CD14-positive monocyte (primary cell): ENCODE results near the gene MTMR10. TPM values are rescaled to one million over a fixed set of nuclear protein-coding genes. Genes with fewer than 3 reads are reported as not detected.

Source experiments
- DNase-seq, 3 donors: peaks; one replicate each; pipeline ENCODE4 v3.0.0-alpha.2; 2011 to 2022
- H2AFZ ChIP-seq: 2 replicates; pipeline ENCODE4 v1.6.0; 2012; ENCODE audit warnings: mild to moderate bottlenecking, low read depth, low read length, inconsistent platforms; ENCODE audit not compliant: insufficient read depth, poor library complexity, severe bottlenecking
- H3K27ac ChIP-seq, 2 donors: 1 replicate in 1 of 2; 2 replicates in 1 of 2; pipeline ENCODE4 v1.5.1; 2012 to 2013; ENCODE audit warnings: low read length in 2 of 2, control low read depth in 1 of 2, inconsistent platforms in 1 of 2, low read depth in 1 of 2, mild to moderate bottlenecking in 1 of 2
- H3K27me3 ChIP-seq, 2 donors: one replicate each; pipeline versions ENCODE4 v1.6.0 to v1.6.1; 2011 to 2013; ENCODE audit warnings: low read length in 2 of 2; ENCODE audit not compliant: control insufficient read depth in 2 of 2, insufficient read depth in 2 of 2
- H3K36me3 ChIP-seq, 2 donors: replicated peaks in 1 of 2; 1 replicate in 1 of 2; 2 replicates in 1 of 2; pipeline versions ENCODE4 v1.5.1 to v1.6.1; 2012 to 2013; ENCODE audit warnings: low read length in 2 of 2, control low read depth in 1 of 2, inconsistent platforms in 1 of 2, mild to moderate bottlenecking in 1 of 2; ENCODE audit not compliant: insufficient read depth in 2 of 2, control insufficient read depth in 1 of 2
- H3K4me1 ChIP-seq, 2 donors: 1 replicate in 1 of 2; 2 replicates in 1 of 2; pipeline versions ENCODE4 v1.5.1 to v1.6.1; 2012 to 2013; ENCODE audit warnings: low read length in 2 of 2, control low read depth in 1 of 2, inconsistent platforms in 1 of 2, mild to moderate bottlenecking in 1 of 2, moderate library complexity in 1 of 2; ENCODE audit not compliant: insufficient read depth in 2 of 2, control insufficient read depth in 1 of 2
- H3K4me2 ChIP-seq: replicated peaks from 2 replicates; pipeline ENCODE3; 2012; ENCODE audit warnings: low read length, moderate library complexity, mild to moderate bottlenecking; ENCODE audit not compliant: poor library complexity, severe bottlenecking; ENCODE audit errors: extremely low read depth
- H3K4me3 ChIP-seq, 3 experiments: fragments of 200-600 bp in 1 of 3; sonication (generic) in 1 of 3; replicated peaks in 1 of 3; 1 replicate in 2 of 3; 2 replicates in 1 of 3; pipeline ENCODE4 v1.5.1; 2011 to 2013; ENCODE audit warnings: low read length in 3 of 3, mild to moderate bottlenecking in 3 of 3, control low read depth in 2 of 3, low read depth in 2 of 3, inconsistent platforms in 1 of 3, moderate library complexity in 1 of 3
- H3K79me2 ChIP-seq: 2 replicates; pipeline ENCODE4 v1.6.0; 2012; ENCODE audit warnings: mild to moderate bottlenecking, control low read depth, inconsistent platforms, low read length, moderate library complexity; ENCODE audit not compliant: insufficient read depth
- H3K9ac ChIP-seq: 2 replicates; pipeline ENCODE4 v1.6.0; 2017; ENCODE audit warnings: low read length, mild to moderate bottlenecking; ENCODE audit not compliant: insufficient read depth, poor library complexity, severe bottlenecking
- H3K9me3 ChIP-seq, 2 donors: replicated peaks in 1 of 2; 1 replicate in 1 of 2; 2 replicates in 1 of 2; pipeline versions ENCODE4 v1.5.1 to v1.6.1; 2012 to 2013; ENCODE audit warnings: low read length in 2 of 2, control low read depth in 1 of 2; ENCODE audit not compliant: control insufficient read depth in 1 of 2, insufficient read depth in 1 of 2
- H4K20me1 ChIP-seq: 2 replicates; pipeline ENCODE4 v1.6.0; 2012; ENCODE audit warnings: mild to moderate bottlenecking, low read length, control low read depth, moderate library complexity; ENCODE audit not compliant: insufficient read depth
- H3K27ac Mint-ChIP-seq, 7 donors: one replicate each; pipeline ENCODE4 v1.8.0; 2020; ENCODE audit warnings: mild to moderate bottlenecking in 7 of 7, mixed read lengths in 7 of 7, moderate library complexity in 6 of 7, inconsistent platforms in 2 of 7
- H3K27me3 Mint-ChIP-seq, 3 donors: one replicate each; pipeline ENCODE4 v1.8.0; 2021 to 2022; ENCODE audit warnings: low read depth in 3 of 3, mild to moderate bottlenecking in 3 of 3, mixed read lengths in 3 of 3, moderate library complexity in 3 of 3, inconsistent platforms in 1 of 3
- H3K36me3 Mint-ChIP-seq, 2 donors: one replicate each; pipeline ENCODE4 v1.8.0; 2020; ENCODE audit warnings: mixed read lengths in 2 of 2, inconsistent platforms in 1 of 2, mild to moderate bottlenecking in 1 of 2
- H3K4me1 Mint-ChIP-seq: one replicate; pipeline ENCODE4 v1.8.0; 2020; ENCODE audit warnings: mild to moderate bottlenecking, mixed read lengths
- H3K4me3 Mint-ChIP-seq, 2 donors: one replicate each; pipeline ENCODE4 v1.8.0; 2020; ENCODE audit warnings: mild to moderate bottlenecking in 2 of 2, mixed read lengths in 2 of 2, moderate library complexity in 1 of 2
- H3K9me3 Mint-ChIP-seq, 7 donors: one replicate each; pipeline ENCODE4 v1.8.0; 2020 to 2022; ENCODE audit warnings: mixed read lengths in 7 of 7, mild to moderate bottlenecking in 6 of 7, moderate library complexity in 6 of 7, inconsistent platforms in 2 of 7
- WGBS: methylation state at CpG from one replicate; pipeline ENCODE4 v1.1.5; 2013; ENCODE audit warnings: missing lambda C conversion rate; ENCODE audit not compliant: insufficient coverage; 5-methylcytosine and 5-hydroxymethylcytosine counted together
- intact Hi-C, 2 donors: fragments of 100-400 bp; cut with micrococcal nuclease; formaldehyde crosslinking; loops; one replicate each; pipeline versions ENCODE4 v1.15.0 to v1.15.1; 2023
- polyA plus RNA-seq, 3 donors: library from polyadenylated mRNA; depleted of rRNA in 1 of 3; unstranded in 2 of 3; stranded (reverse) in 1 of 3; fragments of 300-500 nt in 2 of 3; fragments of >200 nt in 1 of 3; fragmentation: Illumina TruSeq in 2 of 3; gene quantifications; 1 replicate in 2 of 3; 2 replicates in 1 of 3; pipeline ENCODE4 v1.2.3, GENCODE V29; 2012 to 2021
- TF ChIP-seq, protein P1 (sequence below): fragments of 200-600 bp; IDR thresholded peaks from one replicate; pipeline ENCODE4 v1.8.0; 2022; ENCODE audit warnings: antibody characterized with exemption, mild to moderate bottlenecking

The MTMR10 gene
- polyA plus RNA-seq, 3 donors, result 8.7 to 23.3 (median 15.9) TPM

DNA sequence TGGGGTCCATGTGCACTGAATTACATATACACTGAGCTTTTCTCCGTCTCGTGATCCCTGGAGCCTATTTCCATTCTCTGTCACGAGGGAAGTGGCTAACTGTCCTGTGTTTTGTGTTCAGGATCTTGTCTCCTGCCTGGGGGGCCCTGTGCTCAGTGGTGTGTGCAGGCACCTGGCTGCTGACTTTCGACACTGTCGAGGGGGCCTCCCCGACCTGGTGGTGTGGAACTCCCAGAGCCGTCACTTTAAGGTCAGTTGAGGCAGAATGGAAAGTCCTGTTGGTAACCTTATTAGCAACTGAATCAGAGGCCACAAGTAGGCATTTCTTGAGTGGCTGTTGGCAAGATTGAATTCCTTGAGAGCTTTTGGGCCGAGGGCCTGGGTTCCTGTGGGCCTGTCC, 61.0 kb downstream of the MTMR10 start:
- Histone ChIP-seq H3K27me3 (no peaks in the 10 kb centered on the region), H2AFZ (no peak overlapping the region), H3K9ac (no peak overlapping the region), H3K36me3 (peaks cover 44 to 67% of the 10 kb centered on the region in 2 donors), H3K79me2 (no peaks in the 10 kb centered on the region), H3K27ac (no peak overlapping the region), H3K4me3 (no peak overlapping the region), H4K20me1 (no peaks in the 10 kb centered on the region), H3K9me3 (no peaks in the 10 kb centered on the region), H3K4me1 (no peaks in the 10 kb centered on the region), H3K4me2 (no peak overlapping the region)
- no peak for DNase-seq
- Mint-ChIP-seq H3K27me3 (no peaks in the 10 kb centered on the region), H3K4me1 (no peaks in the 10 kb centered on the region), H3K9me3 (no peaks in the 10 kb centered on the region), H3K4me3 (no peak overlapping the region), H3K36me3 (peaks cover 54 to 76% of the 10 kb centered on the region in 2 donors), H3K27ac (peak overlapping the region in 2 of 7 donors; percentile 34 to 43)
- TF ChIP-seq, protein P1, sequence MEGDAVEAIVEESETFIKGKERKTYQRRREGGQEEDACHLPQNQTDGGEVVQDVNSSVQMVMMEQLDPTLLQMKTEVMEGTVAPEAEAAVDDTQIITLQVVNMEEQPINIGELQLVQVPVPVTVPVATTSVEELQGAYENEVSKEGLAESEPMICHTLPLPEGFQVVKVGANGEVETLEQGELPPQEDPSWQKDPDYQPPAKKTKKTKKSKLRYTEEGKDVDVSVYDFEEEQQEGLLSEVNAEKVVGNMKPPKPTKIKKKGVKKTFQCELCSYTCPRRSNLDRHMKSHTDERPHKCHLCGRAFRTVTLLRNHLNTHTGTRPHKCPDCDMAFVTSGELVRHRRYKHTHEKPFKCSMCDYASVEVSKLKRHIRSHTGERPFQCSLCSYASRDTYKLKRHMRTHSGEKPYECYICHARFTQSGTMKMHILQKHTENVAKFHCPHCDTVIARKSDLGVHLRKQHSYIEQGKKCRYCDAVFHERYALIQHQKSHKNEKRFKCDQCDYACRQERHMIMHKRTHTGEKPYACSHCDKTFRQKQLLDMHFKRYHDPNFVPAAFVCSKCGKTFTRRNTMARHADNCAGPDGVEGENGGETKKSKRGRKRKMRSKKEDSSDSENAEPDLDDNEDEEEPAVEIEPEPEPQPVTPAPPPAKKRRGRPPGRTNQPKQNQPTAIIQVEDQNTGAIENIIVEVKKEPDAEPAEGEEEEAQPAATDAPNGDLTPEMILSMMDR, result no peak
- intact Hi-C loops, result no loop called here
- WGBS, result 96% methylated on average over 8 of the region's 8 CpGs

DNA sequence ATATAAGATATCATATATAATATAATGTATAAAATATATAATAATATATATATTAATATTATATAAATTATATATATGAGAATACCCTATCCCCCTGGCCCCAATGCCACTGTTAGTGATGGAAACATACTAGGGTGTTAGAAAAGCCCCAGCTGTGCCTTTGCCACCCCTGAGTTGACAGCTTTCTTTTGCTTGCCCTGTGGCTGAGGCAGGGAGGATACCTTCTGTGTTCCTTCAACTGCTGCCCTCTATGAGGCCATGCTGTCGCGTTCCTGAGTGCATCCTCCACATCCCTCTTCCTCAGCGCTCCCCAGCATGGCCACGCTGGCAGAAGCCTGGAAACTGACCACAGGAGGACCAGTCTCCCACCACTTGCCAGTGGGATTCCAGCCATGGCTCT, 61.4 kb downstream of the MTMR10 start:
- H3K27ac ChIP-seq, result no peak overlapping the region
- H3K36me3 ChIP-seq, result peaks cover 45 to 70% of the 10 kb centered on the region in 2 donors
- H3K4me3 Mint-ChIP-seq, result no peak overlapping the region
- no peaks in the 10 kb centered on the region for H3K4me1 ChIP-seq
- 96% methylated on average over 4 of the region's 4 CpGs for WGBS
- H3K36me3 Mint-ChIP-seq, result peaks cover 59 to 78% of the 10 kb centered on the region in 2 donors
- no peak overlapping the region for H3K27ac Mint-ChIP-seq
- no peaks in the 10 kb centered on the region for H3K9me3 Mint-ChIP-seq
- no peak for DNase-seq
- no peak overlapping the region for H3K4me2 ChIP-seq
- no peak overlapping the region for H3K9ac ChIP-seq
- no peaks in the 10 kb centered on the region for H4K20me1 ChIP-seq
- TF ChIP-seq, protein P1, result no peak
- no peak overlapping the region for H2AFZ ChIP-seq
- no peaks in the 10 kb centered on the region for H3K4me1 Mint-ChIP-seq
- intact Hi-C loops, result no loop called here
- H3K27me3 Mint-ChIP-seq, result no peaks in the 10 kb centered on the region
- H3K9me3 ChIP-seq, result no peaks in the 10 kb centered on the region
- no peaks in the 10 kb centered on the region for H3K79me2 ChIP-seq
- H3K4me3 ChIP-seq, result no peak overlapping the region
- H3K27me3 ChIP-seq, result no peaks in the 10 kb centered on the region
